Cardiac septum (tissue), 1 donor: Measurements from ENCODE around the gene ERBB4. TPM values are rescaled to one million over a fixed set of nuclear protein-coding genes. Genes with fewer than 3 reads are reported as not detected.

ENCODE experiments used
- DNase-seq: peaks from one replicate; pipeline ENCODE4 v3.0.0-alpha.2; 2020; ENCODE audit warnings: low spot score
- intact Hi-C: fragments of 100-400 bp; cut with DNase I; formaldehyde crosslinking; loops from one replicate; pipeline ENCODE4 v1.14.0; 2022
- long read RNA-seq: library from polyadenylated mRNA; unstranded; transcript quantifications from one replicate; pipeline ENCODE4 v2.0.0, GENCODE V29; 2021
- total RNA-seq: library from RNA; stranded (reverse); fragmentation: NEBNext Ultra II Directional; extraction: Animal tissue kit (Norgen Biotek cat#: 25700); gene quantifications from one replicate; pipeline ENCODE4 v1.2.1, GENCODE V29; 2021
- donor health status: DM: no; HTN: no; CAD: no.

The ERBB4 gene
- total RNA-seq = 13.8 TPM
- long read RNA-seq, partial matches to known transcripts = 2 of 12 reads
- long read RNA-seq, other reads (novel, unspliced or antisense) = 10 of 12 reads

DNA sequence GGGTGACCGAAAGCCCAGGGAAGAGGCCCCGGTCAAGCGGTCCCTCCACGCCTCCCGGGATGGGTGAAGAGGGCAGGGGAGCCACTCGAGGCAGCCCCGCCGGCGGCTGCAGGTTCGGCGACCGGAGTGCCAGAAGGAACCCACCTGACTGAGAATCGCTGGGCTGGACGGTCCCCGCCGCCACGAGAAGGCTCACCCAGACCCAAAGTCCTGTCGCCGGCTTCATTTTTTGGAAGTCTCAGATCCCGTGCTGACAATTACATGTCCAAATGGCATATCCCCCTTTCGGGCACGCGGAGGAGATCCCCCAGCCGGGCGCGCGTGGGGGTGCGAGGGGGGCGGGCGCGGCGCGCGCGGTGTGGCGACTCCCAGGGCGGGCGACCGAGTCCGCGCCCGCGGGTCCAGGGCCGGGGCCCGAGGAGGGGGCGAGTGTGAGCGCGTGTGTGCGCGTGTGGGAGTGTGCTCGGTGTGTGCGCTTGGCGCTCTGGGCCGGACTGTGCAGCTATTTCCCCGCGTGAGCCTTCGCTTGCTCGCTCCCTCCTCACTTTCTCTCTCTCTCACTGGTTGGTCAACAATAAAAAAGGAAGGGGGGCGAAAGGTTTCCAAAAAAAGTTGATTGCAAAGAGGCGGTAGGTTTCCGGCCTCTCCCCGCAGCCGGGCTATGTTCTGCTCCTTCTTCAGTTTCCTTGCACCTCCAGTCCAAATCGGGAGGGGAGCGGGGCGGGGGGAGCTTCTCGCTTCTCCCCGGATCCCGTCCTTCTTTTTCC, at the start of gene ERBB4:
ERBB4 (minus strand) TSS at position 498 of the 767 bp plus-strand sequence; CDS start at position 226, 272 bp downstream.
- intact Hi-C loops = loop anchor here (5.0 to 10.0 kb wide), 2 partner anchors 174 to 391 kb away; no protein-coding TSS in a partner anchor

DNA sequence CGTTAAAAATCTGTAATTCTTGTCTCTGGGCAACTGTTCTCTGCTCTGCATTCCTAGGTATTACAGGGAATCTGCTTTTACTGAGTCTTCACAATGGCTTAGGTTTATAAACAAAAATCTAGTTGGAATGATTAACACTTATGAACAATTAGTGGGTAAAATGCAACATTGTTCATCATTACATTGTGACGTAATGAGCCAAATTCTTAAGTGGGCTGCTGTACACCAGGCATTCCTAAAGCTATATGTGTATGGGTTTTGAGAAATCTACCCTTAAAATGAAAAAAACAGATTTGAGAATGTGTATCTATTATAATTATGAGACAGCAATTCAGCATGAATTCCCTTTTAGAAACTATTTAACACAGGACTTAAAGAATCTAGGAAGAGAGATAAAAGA, 41.5 kb upstream of the ERBB4 start:
- no peak for DNase-seq
- intact Hi-C loops = no loop called here

More for the DNA sequence above, at the start of gene ERBB4:
- no peak for DNase-seq

DNA sequence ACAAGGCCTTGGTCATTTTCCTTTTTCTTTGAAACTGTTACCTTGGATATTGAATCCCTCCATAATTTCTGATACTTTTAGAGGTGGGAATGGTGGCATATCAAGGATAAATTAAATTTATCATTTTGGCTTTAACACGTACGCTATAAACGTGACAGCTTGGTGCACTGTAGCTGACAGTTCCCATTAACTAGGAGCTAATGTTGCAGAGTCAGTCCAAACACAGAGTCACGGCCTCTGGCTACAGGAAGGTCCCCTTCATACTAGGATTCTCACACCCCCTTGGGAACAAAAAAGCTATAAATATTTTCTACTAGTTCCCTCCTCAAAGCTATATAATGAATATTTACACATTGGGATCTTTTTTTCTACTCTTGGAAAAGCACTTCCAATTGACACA, 17.7 kb upstream of the ERBB4 start:
- no peak for DNase-seq
- intact Hi-C loops = no loop called here

- DNase-seq = no peak
- intact Hi-C loops = no loop called here
Observed at GRCh38 chr2:212554233-212554632, 15.6 kb upstream of the ERBB4 start.

- intact Hi-C loops = loop anchor here (5.0 to 10.0 kb wide), 2 partner anchors 545 to 803 kb away; no protein-coding TSS in a partner anchor
Observed at GRCh38 chr2:212549941-212550340, 11.3 kb upstream of the ERBB4 start.

DNA sequence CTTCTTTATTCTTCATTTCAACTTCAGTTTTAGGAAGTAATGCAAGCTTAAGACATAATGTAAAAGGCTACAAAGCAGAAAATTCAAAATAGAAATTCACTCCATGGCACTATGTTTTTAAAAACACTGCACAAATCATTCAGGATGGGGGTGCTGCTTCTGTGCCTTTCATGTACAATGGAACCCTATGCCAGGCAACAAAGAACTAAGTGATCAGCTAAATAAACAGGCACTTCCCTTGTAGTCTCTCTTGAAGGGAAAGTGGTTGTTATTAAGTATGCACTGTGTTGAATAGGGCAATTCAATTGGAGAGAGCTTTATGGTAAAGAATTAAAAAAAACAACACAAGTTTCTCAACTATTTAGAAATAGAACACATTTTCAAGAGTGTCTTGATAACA, 10.9 kb upstream of the ERBB4 start:
- intact Hi-C loops = loop anchor here (5.0 to 10.0 kb wide), 2 partner anchors 545 to 802 kb away; no protein-coding TSS in a partner anchor
- DNase-seq = no peak

More at GRCh38 chr2:212549941-212550340, 11.3 kb upstream of the ERBB4 start:
- no peak for DNase-seq

- intact Hi-C loops = loop anchor here (5.0 to 10.0 kb wide), 2 partner anchors 544 to 801 kb away; no protein-coding TSS in a partner anchor
- DNase-seq = no peak
Observed at GRCh38 chr2:212548455-212548819, 9.8 kb upstream of the ERBB4 start.

GRCh38 chr2:212547716-212548454, 9.3 kb upstream of the ERBB4 start:
- DNase-seq = no peak
- intact Hi-C loops = loop anchor here (5.0 to 10.0 kb wide), 2 partner anchors 543 to 801 kb away; no protein-coding TSS in a partner anchor

- DNase-seq = no peak
- intact Hi-C loops = loop anchor here (5.0 to 10.0 kb wide), 2 partner anchors 542 to 799 kb away; no protein-coding TSS in a partner anchor
Observed at GRCh38 chr2:212546669-212547068, 8.1 kb upstream of the ERBB4 start.

- intact Hi-C loops = loop anchor here (10.0 kb wide), 1 partner anchor 536 kb away; no protein-coding TSS in a partner anchor
- no peak for DNase-seq
Observed at GRCh38 chr2:212540341-212540740, 1.7 kb upstream of the ERBB4 start.

- intact Hi-C loops = loop anchor here (5.0 to 10.0 kb wide), 2 partner anchors 174 to 392 kb away; no protein-coding TSS in a partner anchor
- DNase-seq = no peak
Observed at GRCh38 chr2:212539072-212539880, 674 bp upstream of the ERBB4 start.

GRCh38 chr2:212537726-212538304, 787 bp downstream of the ERBB4 start:
- no peak for DNase-seq
- intact Hi-C loops = loop anchor here (5.0 to 10.0 kb wide), 2 partner anchors 173 to 391 kb away; no protein-coding TSS in a partner anchor

DNA sequence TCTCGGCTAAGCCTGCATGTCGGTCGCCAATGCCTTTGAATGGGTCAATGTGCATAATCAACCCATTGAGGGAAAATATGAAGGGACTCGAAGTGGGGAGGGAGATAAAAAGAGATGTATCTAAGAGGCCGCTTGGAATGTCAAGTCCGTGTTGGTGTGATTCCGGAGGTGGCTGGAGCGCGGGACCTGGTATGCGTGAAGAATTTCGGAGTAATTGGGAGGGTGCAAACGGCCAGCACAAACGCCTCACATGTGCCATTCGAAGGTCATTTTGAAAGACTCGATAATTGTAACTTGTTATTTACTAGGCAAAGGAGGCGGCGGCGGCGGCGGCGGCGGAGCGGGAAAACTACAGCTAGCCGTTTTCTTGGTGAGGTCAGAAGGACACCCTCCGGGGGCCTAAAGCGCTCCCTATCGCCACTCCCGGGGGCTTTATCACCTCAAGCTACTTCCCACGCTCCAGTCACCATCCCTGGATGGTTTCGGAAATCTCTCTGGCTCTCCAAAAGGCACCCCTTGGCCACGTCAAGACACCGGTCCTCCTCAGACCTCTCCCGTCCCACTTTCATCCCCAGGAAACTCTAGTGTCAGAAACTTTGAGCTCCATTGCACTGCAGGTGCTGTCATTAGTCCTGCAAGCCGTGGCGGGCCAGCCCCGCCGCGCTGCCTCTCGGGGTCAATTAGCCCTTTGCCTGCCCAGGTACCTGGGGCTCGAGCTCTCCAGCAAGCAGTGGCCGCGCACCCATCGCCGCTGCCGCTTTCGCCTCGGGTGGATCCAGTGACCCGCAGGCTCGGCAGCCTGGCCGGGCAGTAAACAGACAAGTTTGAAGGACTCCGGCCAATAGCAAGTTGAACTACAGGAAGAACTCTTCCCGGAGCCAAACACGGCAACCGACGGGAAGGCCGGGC, 1.5 kb downstream of the ERBB4 start:
- DNase-seq = no peak
- intact Hi-C loops = loop anchor here (5.0 to 10.0 kb wide), 2 partner anchors 172 to 390 kb away; no protein-coding TSS in a partner anchor

GRCh38 chr2:212535996-212536816, 2.4 kb downstream of the ERBB4 start:
- intact Hi-C loops = loop anchor here (5.0 to 10.0 kb wide), 2 partner anchors 171 to 389 kb away; no protein-coding TSS in a partner anchor
- DNase-seq = no peak

DNA sequence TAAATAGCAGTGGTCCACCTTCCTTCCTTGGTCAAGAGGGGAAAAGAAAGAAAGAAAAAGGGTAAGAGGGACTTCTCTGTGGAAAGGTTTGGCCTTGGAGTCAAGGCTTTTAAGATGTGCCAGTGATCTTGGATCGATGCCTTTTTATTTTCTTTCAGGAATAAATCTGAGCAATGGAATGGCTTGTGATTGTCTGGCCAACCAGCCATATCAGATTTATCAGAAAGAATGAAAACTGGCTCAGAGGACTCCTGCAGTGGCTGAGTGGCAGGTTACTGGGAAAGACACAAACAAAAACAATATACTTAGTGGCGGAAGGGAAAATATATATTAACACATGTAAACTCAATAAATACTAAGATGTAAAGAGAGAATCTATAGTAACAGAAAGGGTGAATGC, 4.3 kb downstream of the ERBB4 start:
- no peak for DNase-seq
- intact Hi-C loops = loop anchor here (10.0 kb wide), 1 partner anchor 170 kb away; no protein-coding TSS in a partner anchor

DNA sequence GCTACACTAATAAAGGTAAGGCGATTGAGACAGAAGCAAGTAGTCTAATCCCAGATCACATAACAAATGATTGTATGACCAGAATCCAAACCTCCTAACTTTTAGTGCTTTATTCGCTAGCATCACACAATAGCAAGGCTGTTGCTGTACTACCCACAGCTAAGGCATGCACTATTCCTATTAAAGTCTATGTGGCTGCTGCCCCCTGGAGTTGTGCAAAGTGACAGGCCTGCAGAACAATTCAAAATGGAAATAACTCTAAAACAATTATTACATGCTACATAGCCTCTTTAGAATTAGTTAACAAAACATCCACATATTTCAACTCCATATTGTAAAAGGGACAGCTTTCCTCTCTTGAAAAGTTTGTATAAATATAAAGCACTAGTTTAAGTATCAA, 6.0 kb downstream of the ERBB4 start:
- intact Hi-C loops = loop anchor here (10.0 kb wide), 1 partner anchor 168 kb away; no protein-coding TSS in a partner anchor
- DNase-seq = no peak

DNA sequence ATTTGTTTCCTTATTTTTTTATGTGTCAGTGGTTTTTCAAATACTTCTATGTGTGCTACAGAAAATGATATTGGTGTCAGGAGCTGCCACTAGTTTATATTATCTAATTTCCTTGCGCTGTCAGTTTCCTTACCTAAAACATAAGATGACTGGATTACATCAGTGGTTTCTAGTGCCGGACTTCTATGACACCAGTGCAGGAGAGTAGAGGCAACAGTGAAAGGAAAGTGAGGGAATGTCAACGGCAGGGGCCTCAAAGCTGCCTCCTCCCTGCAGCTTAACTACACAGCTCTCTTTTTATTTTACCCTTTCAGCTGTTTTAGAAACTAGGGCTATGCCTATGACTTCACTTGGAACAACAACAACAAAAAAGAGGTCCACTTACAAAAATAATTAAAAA, 6.5 kb downstream of the ERBB4 start:
- intact Hi-C loops = loop anchor here (10.0 kb wide), 1 partner anchor 167 kb away; no protein-coding TSS in a partner anchor
- DNase-seq = no peak
